Effector CD4-positive, alpha-beta T cell (primary cell): ENCODE data around the gene MMADHC.

Experiments
- DNase-seq: peaks from one replicate; pipeline ENCODE4 v3.0.0-alpha.2; 2020

MMADHC gene

DNA sequence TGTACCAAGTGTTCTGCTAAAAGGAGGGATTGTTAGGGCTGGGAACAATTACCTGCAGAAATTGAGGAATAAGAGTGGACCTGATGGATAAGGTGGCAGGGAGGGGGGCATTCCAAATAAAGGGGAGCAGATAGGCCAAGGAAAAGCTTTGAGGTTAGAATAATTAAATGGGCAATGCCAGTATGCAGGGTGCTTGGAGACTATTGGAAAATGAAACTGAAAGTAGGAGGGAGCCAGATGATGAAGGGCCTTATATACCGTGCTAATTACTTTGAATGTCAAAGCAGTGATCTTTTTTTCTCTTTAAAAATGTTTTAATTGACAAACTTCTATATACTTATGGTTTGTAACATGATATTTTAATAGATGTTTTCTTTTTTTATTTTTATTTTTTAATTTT, 42.9 kb downstream of the MMADHC start:
- no peak for DNase-seq

- no peak for DNase-seq
Observed at GRCh38 chr2:149543845-149544244, 43.7 kb downstream of the MMADHC start.

GRCh38 chr2:149540138-149540537, 47.4 kb downstream of the MMADHC start:
- no peak for DNase-seq

GRCh38 chr2:149538138-149538833, 49.3 kb downstream of the MMADHC start:
- DNase-seq, result no peak

GRCh38 chr2:149537092-149537726, 50.4 kb downstream of the MMADHC start:
- DNase-seq, result no peak

DNA sequence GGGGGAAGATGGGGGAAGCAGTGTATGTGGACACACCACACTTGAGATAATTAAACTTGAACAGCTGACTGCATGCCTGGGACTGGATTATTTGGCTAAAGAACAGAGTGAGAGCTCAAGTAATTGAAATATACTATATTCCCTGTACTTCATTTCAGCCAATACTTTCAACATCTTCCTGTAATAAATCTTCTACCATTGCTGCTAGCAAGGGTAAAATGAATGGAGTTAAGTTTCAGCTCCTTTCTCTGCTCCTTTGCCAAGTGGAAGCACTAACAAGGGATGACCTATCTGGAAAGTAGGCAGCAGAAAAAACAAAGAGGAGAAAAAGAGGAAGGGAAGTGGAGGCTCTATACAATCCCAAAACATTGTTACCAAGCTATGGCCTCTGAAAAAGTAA, 50.9 kb downstream of the MMADHC start:
- no peak for DNase-seq

- no peak for DNase-seq
Observed at GRCh38 chr2:149534674-149535073, 52.9 kb downstream of the MMADHC start.

GRCh38 chr2:149528983-149529382, 58.6 kb downstream of the MMADHC start:
- DNase-seq, result no peak

DNA sequence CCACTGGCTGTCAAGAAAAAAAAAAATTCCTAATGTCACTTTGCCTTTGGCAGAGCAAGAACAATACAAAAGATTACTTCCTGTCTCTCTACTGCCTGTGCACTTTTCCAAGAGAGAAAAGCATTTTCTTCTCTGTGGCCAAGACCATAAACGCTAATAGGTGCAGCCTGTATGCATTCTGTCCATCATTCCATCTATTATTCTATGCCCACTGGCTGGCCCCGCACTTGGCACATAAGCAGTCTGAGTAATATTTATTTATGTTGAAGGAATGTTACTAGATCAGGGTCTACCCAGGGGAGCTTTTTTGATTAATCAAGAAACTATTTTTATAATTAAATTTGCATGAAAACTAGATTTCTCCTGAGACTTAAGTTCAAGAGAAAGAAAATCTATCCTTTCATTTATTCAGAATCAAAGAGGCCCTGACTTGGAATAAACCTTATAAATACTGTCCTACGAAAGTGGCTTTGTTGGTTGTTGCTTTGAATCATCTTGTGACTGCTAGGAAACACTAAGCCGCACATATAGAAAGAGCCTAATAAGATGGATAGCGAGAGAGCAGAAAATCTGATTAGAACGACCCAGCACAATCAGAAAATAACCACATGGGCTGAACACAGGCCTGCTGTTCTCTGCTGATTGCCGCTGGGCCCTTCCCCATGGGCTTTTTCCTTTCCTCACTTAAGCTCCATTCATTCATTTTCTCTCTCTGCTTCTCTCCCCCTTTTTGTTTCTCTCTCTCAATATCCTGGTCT, 59.4 kb downstream of the MMADHC start:
- DNase-seq, result no peak

GRCh38 chr2:149526689-149527088, 60.9 kb downstream of the MMADHC start:
- no peak for DNase-seq

GRCh38 chr2:149525323-149525722, 62.3 kb downstream of the MMADHC start:
- DNase-seq, result no peak
